OCI-LY1 (cell line): ENCODE results near the gene TMEM187.

ENCODE experiments used
- H2AFZ ChIP-seq: fragments of 200-600 bp; sonication (generic), shearing (Covaris generic); 2 replicates; pipeline ENCODE4 v1.6.0; 2014; ENCODE audit warnings: antibody characterized with exemption, mild to moderate bottlenecking, low read length
- H3F3A ChIP-seq: fragments of 200-600 bp; sonication (generic), shearing (Covaris generic); 2 replicates; pipeline ENCODE4 v1.6.0; 2014; ENCODE audit warnings: mild to moderate bottlenecking, antibody characterized with exemption, low read length, moderate library complexity; ENCODE audit not compliant: insufficient read depth
- H3K27ac ChIP-seq: fragments of 200-600 bp; sonication (generic); 2 replicates; pipeline ENCODE4 v1.5.1; 2014; ENCODE audit warnings: low read length, mixed run types, mild to moderate bottlenecking, low read depth; ENCODE audit not compliant: poor library complexity, severe bottlenecking
- H3K27me3 ChIP-seq: fragments of 200-600 bp; sonication (generic); 2 replicates; pipeline ENCODE4 v1.6.0; 2014; ENCODE audit warnings: antibody characterized with exemption, mild to moderate bottlenecking, low read length, moderate library complexity; ENCODE audit not compliant: insufficient read depth
- H3K36me3 ChIP-seq: fragments of 200-600 bp; sonication (generic); 2 replicates; pipeline ENCODE4 v1.6.1; 2014; ENCODE audit warnings: mild to moderate bottlenecking, antibody characterized with exemption, low read length, moderate library complexity, mixed read lengths; ENCODE audit not compliant: insufficient read depth
- H3K4me1 ChIP-seq: fragments of 200-600 bp; sonication (generic); 2 replicates; pipeline ENCODE4 v1.5.1; 2014; ENCODE audit warnings: mild to moderate bottlenecking, low read length, moderate library complexity; ENCODE audit not compliant: insufficient read depth, severe bottlenecking
- H3K4me2 ChIP-seq: fragments of 200-600 bp; sonication (generic), shearing (Covaris generic); 2 replicates; pipeline ENCODE4 v1.6.1; 2014; ENCODE audit warnings: low read length
- H3K4me3 ChIP-seq: fragments of 200-600 bp; sonication (generic); 2 replicates; pipeline ENCODE4 v1.5.1; 2014; ENCODE audit warnings: low read length, low read depth, mild to moderate bottlenecking, mixed read lengths; ENCODE audit not compliant: poor library complexity, severe bottlenecking
- H3K79me2 ChIP-seq: fragments of 200-600 bp; shearing (Covaris generic); 2 replicates; pipeline ENCODE4 v1.6.1; 2016; ENCODE audit warnings: mixed run types, low read length, mixed read lengths; ENCODE audit not compliant: insufficient read depth
- H3K9ac ChIP-seq: fragments of 200-600 bp; sonication (generic), shearing (Covaris generic); 2 replicates; pipeline ENCODE4 v1.6.1; 2014; ENCODE audit warnings: mild to moderate bottlenecking, low read length, mixed read lengths
- H3K9me2 ChIP-seq: fragments of 200-600 bp; sonication (generic), shearing (Covaris generic); 2 replicates; pipeline ENCODE4 v1.6.1; 2014; ENCODE audit warnings: low read depth, mild to moderate bottlenecking, low read length, mixed read lengths
- H3K9me3 ChIP-seq: fragments of 200-600 bp; shearing (Covaris generic); 2 replicates; pipeline ENCODE4 v1.6.1; 2014; ENCODE audit warnings: low read length, mixed read lengths
- H4K20me1 ChIP-seq: fragments of 200-600 bp; sonication (generic), shearing (Covaris generic); 2 replicates; pipeline ENCODE4 v1.6.0; 2016; ENCODE audit warnings: mild to moderate bottlenecking, low read length; ENCODE audit not compliant: insufficient read depth
- CTCF ChIP-seq: fragments of 200-600 bp; sonication (generic), shearing (Covaris generic); IDR thresholded peaks from 2 replicates; pipeline ENCODE4 v1.5.1; 2017; ENCODE audit warnings: mild to moderate bottlenecking, antibody characterized with exemption, low read length, moderate library complexity, mixed read lengths
- EZH2 ChIP-seq: fragments of 200-600 bp; sonication (generic), shearing (Covaris generic); IDR thresholded peaks from 2 replicates; pipeline ENCODE4 v1.8.0; 2017; ENCODE audit warnings: borderline replicate concordance, mixed run types, mild to moderate bottlenecking, antibody characterized with exemption, low read length, moderate library complexity, mixed read lengths

Gene TMEM187

GRCh38 chrX:153965406-153965805 is 7.1 kb upstream of the TMEM187 start:
- Histone ChIP-seq H3K9me2 (no peaks in the 10 kb centered on the region), H3K27me3 (no peaks in the 10 kb centered on the region), H3F3A (no peaks in the 10 kb centered on the region), H3K27ac (peak overlapping the region; percentile 97), H4K20me1 (no peaks in the 10 kb centered on the region), H3K9me3 (no peaks in the 10 kb centered on the region), H3K9ac (no peak overlapping the region; the same call in 1 of the 2 replicates), H3K79me2 (peaks cover 51% of the 10 kb centered on the region), H3K36me3 (peaks cover 74% of the 10 kb centered on the region), H3K4me2 (peak overlapping the region; percentile 99; the same call in 1 of the 2 replicates), H2AFZ (no peak overlapping the region), H3K4me3 (no peak overlapping the region), H3K4me1 (peaks cover 38% of the 10 kb centered on the region)
- no peak for TF ChIP-seq CTCF
- TF ChIP-seq EZH2: no peak

- Histone ChIP-seq H3K4me1 (peaks cover 38% of the 10 kb centered on the region), H3K4me2 (peak overlapping the region; percentile 99), H4K20me1 (no peaks in the 10 kb centered on the region), H3K36me3 (peaks cover 65% of the 10 kb centered on the region), H3K9me2 (no peaks in the 10 kb centered on the region), H3K27ac (peak overlapping the region; percentile 97), H3K4me3 (peak overlapping the region; percentile 93), H3F3A (no peaks in the 10 kb centered on the region), H3K79me2 (peaks cover 51% of the 10 kb centered on the region), H2AFZ (no peak overlapping the region), H3K9me3 (no peaks in the 10 kb centered on the region), H3K27me3 (no peaks in the 10 kb centered on the region), H3K9ac (peak overlapping the region; percentile 87; the same call in 1 of the 2 replicates)
- TF ChIP-seq EZH2 (no peak), CTCF (no peak)
Measured at GRCh38 chrX:153966283-153966688, 6.3 kb upstream of the TMEM187 start.

- peaks cover 51% of the 10 kb centered on the region for H3K79me2 ChIP-seq
- no peaks in the 10 kb centered on the region for H3K9me2 ChIP-seq
- H3K9me3 ChIP-seq: no peaks in the 10 kb centered on the region
- H3K9ac ChIP-seq: peak overlapping the region; percentile 87
- H3K4me1 ChIP-seq: peaks cover 38% of the 10 kb centered on the region
- H3K36me3 ChIP-seq: peaks cover 58% of the 10 kb centered on the region
- peak overlapping the region; percentile 93 for H3K4me3 ChIP-seq
- peak overlapping the region; percentile 99 for H3K4me2 ChIP-seq
- H2AFZ ChIP-seq: no peak overlapping the region
- no peak for TF ChIP-seq CTCF
- no peak for TF ChIP-seq EZH2
- H3F3A ChIP-seq: no peaks in the 10 kb centered on the region
- peak overlapping the region; percentile 97 for H3K27ac ChIP-seq
- no peaks in the 10 kb centered on the region for H3K27me3 ChIP-seq
- no peaks in the 10 kb centered on the region for H4K20me1 ChIP-seq
Measured at GRCh38 chrX:153966841-153967535, 5.6 kb upstream of the TMEM187 start.
